Sciatic nerve (tissue), 2 donors: ENCODE data around the gene PEX5L. TPM values are rescaled to one million over a fixed set of nuclear protein-coding genes. Genes with fewer than 3 reads are reported as not detected.

Experiments used
- ATAC-seq: fragments of 200-7000 bp; cut with Tn5 transposase; one replicate; pipeline ENCODE4 v1.9.1; 2020; ENCODE audit warnings: mild to moderate bottlenecking, moderate library complexity
- DNase-seq: peaks from one replicate; pipeline ENCODE4 v3.0.0-alpha.2; 2020; ENCODE audit warnings: low spot score
- intact Hi-C: fragments of 100-400 bp; cut with DNase I; formaldehyde crosslinking; loops from one replicate; pipeline ENCODE4 v1.14.2; 2022
- total RNA-seq: library from RNA; stranded (reverse); fragmentation: NEBNext Ultra II Directional; extraction: Animal tissue kit (Norgen Biotek cat#: 25700); gene quantifications from one replicate; pipeline ENCODE4 v1.2.1, GENCODE V29; 2021
- donor health status: DM: no; HTN: no; CAD: no.
- donor health status: DM: no; HTN: no; CAD: no.

Gene PEX5L
- total RNA-seq, 1 donor from 2014 or later, result 70.6 TPM

- ATAC-seq (no peak), DNase-seq (no peak)
- intact Hi-C loops, result no loop called here
Measured at GRCh38 chr3:179760944-179761343, 275.8 kb downstream of the PEX5L start.

GRCh38 chr3:179750720-179751328, 285.9 kb downstream of the PEX5L start:
- no peak for DNase-seq
- ATAC-seq, result no peak
- intact Hi-C loops, result no loop called here

- ATAC-seq (no peak), DNase-seq (no peak)
- intact Hi-C loops, result no loop called here
Measured at GRCh38 chr3:179745716-179746115, 291.0 kb downstream of the PEX5L start.

- DNase-seq (no peak), ATAC-seq (no peak)
- intact Hi-C loops, result no loop called here
Measured at GRCh38 chr3:179745079-179745478, 291.7 kb downstream of the PEX5L start.
